ENCODE results near the gene ANKRD65. TPM values are rescaled to one million over a fixed set of nuclear protein-coding genes. Genes with fewer than 3 reads are reported as not detected.

ANKRD65 gene
- total RNA-seq, 2 donors from 2014 or later, result 11.2 to 15.5 TPM

DNA sequence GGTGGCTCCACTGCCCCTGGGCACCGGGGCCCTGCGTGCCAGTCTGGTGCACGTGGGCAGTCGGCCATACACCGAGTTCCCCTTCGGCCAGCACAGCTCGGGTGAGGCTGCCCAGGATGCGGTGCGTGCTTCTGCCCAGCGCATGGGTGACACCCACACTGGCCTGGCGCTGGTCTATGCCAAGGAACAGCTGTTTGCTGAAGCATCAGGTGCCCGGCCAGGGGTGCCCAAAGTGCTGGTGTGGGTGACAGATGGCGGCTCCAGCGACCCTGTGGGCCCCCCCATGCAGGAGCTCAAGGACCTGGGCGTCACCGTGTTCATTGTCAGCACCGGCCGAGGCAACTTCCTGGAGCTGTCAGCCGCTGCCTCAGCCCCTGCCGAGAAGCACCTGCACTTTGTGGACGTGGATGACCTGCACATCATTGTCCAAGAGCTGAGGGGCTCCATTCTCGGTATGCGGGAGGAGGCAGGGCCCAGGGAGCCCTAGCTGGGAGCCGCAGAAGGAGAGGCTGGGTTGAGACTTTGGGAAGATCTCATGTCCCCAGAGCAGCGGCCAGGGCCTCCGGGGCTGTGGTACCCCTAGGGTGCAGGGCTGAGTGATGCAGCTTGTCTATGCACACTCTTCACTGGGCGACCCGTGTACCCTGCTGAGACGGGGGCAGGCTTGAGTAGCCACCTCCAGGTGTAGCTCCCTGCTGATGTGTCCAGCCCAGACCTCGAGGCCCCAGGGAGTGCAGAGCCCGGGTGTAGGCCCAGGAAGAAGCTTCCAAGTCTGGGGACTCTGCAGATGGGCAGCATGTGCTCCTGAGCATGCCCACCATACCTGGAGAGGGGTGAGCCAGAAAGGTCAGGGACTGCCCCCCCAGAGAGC, 16.2 kb upstream of the ANKRD65 start:
- peak overlapping the region; percentile 54 to 94 (median 79) for H3K27ac ChIP-seq

DNA sequence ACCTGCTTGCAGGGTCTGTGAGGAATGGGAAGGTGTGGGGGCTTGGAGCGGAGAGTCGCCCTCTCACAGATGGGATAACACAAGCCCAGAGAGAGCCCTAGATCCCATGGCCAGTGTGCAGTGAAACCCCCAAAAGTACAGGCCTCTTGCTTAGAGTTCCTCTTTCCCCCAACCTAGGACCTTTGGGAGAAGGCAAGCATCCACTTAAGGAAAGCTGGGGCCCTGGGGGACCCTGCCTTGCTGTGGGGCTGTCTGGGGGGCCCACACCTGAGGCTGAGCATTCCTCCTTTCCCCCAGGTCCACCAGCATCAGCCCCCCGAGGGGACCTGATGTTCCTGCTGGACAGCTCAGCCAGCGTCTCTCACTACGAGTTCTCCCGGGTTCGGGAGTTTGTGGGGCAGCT, 15.6 kb upstream of the ANKRD65 start:
- Histone ChIP-seq H3K27ac (peak overlapping the region; percentile 54 to 94 (median 86)), H3K9me3 (no peaks in the 10 kb centered on the region), H3K4me3 (no peak overlapping the region), H3K27me3 (no peaks in the 10 kb centered on the region), H3K36me3 (replicated peaks in 1 of 2; ENCODE audit: insufficient read depth in 1 of 2, low read depth in 2 of 2) (no peaks in the 10 kb centered on the region), H3K4me1 (peaks cover 84% of the 10 kb centered on the region)
- TF ChIP-seq, protein P1, sequence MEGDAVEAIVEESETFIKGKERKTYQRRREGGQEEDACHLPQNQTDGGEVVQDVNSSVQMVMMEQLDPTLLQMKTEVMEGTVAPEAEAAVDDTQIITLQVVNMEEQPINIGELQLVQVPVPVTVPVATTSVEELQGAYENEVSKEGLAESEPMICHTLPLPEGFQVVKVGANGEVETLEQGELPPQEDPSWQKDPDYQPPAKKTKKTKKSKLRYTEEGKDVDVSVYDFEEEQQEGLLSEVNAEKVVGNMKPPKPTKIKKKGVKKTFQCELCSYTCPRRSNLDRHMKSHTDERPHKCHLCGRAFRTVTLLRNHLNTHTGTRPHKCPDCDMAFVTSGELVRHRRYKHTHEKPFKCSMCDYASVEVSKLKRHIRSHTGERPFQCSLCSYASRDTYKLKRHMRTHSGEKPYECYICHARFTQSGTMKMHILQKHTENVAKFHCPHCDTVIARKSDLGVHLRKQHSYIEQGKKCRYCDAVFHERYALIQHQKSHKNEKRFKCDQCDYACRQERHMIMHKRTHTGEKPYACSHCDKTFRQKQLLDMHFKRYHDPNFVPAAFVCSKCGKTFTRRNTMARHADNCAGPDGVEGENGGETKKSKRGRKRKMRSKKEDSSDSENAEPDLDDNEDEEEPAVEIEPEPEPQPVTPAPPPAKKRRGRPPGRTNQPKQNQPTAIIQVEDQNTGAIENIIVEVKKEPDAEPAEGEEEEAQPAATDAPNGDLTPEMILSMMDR (IDR thresholded peaks at IDR 0.05), result no peak
- TF ChIP-seq POLR2A (IDR thresholded peaks at IDR 0.05), result no peak
- 34% methylated on average over 7 of the region's 7 CpGs; no CpG with 5 or more reads in 1 of the 2 donors for WGBS, 2 donors
- no peak for DNase-seq
- intact Hi-C loops (cut with DNase I), result loop anchor here (5.0 kb wide), 1 partner anchor 34 kb away; no protein-coding TSS in a partner anchor
- no peak for ATAC-seq

More for the DNA sequence above, 16.2 kb upstream of the ANKRD65 start:
- Histone ChIP-seq H3K4me1 (peaks cover 84% of the 10 kb centered on the region), H3K27me3 (no peaks in the 10 kb centered on the region), H3K36me3 (replicated peaks in 1 of 2; ENCODE audit: insufficient read depth in 1 of 2, low read depth in 2 of 2) (no peaks in the 10 kb centered on the region), H3K4me3 (no peak overlapping the region), H3K9me3 (no peaks in the 10 kb centered on the region)
- ATAC-seq, result no peak
- 42 to 55% methylated on average over 8 to 31 of the region's 31 CpGs for WGBS, 2 donors
- TF ChIP-seq, protein P1 (IDR thresholded peaks at IDR 0.05), result no peak
- TF ChIP-seq POLR2A (IDR thresholded peaks at IDR 0.05), result no peak
- intact Hi-C loops (cut with DNase I), result loop anchor here (5.0 kb wide), 1 partner anchor 35 kb away; no protein-coding TSS in a partner anchor
- peak in 2 of 4 donors; percentile 45 to 53 for DNase-seq

DNA sequence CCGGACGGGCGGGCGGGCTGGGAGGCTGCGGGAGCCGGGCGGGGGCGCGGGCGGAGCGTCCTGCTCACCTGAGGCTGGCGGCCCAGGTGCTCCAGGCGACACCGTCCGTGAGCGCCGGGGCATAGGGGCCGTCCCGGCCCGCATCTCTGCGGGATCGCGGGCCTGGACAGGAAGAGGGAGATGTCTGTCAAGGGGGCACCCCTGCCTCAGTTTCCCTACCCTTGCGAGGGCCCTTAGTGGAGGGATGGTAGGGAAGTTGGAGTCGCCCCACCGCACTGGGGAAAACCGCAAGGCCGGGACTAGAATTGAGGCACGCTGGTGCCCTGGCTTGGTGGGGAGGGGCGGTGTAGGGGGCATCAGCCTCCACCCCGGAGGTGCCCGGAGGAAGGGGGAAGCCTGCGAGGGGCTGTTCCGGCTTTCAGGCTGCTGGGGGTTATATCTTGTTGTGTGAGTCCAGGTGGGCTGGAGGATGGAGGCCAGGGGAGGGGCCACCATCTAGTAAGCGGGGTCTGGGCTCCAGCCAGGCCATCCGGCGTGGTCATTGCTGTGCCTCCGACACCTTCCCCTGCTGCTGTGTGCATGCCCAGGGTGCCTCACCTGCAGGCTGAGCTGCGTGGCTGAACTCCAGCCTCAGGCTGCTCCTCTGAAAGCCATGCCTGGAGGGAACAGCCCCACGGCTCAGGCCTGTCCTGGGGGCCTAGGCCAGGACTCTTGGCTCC, 15.0 kb upstream of the ANKRD65 start:
- Histone ChIP-seq H3K4me1 (peaks cover 84% of the 10 kb centered on the region), H3K9me3 (no peaks in the 10 kb centered on the region), H3K4me3 (peak overlapping the region in 1 of 2 donors; percentile 28), H3K36me3 (replicated peaks in 1 of 2; ENCODE audit: insufficient read depth in 1 of 2, low read depth in 2 of 2) (no peaks in the 10 kb centered on the region), H3K27me3 (no peaks in the 10 kb centered on the region), H3K27ac (peak overlapping the region; percentile 78 to 94 (median 93))
- ATAC-seq, result peak; percentile 3
- 6 to 20% methylated on average over 2 to 40 of the region's 40 CpGs for WGBS, 2 donors
- peak in 2 of 4 donors; percentile 41 to 45 for DNase-seq
- no peak for TF ChIP-seq POLR2A (IDR thresholded peaks at IDR 0.05)
- TF ChIP-seq, protein P1 (IDR thresholded peaks at IDR 0.05), result no peak
- intact Hi-C loops (cut with DNase I), result loop anchor here (5.0 kb wide), 1 partner anchor 34 kb away; no protein-coding TSS in a partner anchor

DNA sequence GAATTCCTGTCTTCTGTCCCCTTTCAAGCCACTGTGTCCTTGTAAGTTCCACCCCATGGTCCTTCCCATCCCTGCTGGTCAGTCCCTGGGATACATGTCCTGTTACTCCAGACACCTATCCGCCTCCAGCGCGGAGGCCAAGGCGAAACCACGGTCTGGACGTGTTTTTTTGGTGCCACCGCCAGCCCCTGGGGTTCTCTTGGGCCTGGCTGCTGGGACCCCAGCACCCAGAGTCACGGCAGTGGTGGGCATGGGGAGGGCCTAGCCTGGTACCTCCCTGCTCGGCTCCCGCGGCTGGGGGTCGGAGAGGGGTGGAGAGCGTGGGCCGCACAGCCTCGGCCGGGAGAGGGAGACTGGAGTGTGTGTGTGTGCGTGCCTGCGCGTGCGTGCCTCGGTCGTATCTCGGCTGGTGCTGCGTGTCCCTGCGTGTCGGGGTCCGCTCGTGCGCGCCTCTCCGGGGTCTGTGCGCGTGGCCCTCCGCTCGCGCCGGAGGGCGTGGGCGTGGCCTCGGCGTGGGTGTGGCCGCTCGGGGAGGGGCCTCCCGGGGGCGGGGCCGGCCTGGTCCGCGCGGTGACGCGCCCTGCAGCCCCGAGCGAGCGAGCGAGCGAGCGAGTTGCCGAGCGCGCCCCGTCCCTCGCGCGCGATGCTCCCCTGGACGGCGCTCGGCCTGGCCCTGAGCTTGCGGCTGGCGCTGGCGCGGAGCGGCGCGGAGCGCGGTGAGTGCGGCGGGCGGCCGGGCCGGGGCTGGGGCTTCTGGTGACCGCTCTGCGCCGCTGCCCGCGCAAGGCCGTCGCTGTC, 14.2 kb upstream of the ANKRD65 start, which contains the start of gene VWA1:
TSS of gene VWA1 (plus strand) at position 585 of the 798 bp plus-strand sequence. CDS start at position 644, 59 bp downstream.
- H3K36me3 ChIP-seq (replicated peaks in 1 of 2; ENCODE audit: insufficient read depth in 1 of 2, low read depth in 2 of 2), result no peaks in the 10 kb centered on the region
- DNase-seq, result peak; percentile 67 to 82 (median 72)
- peaks cover 84% of the 10 kb centered on the region for H3K4me1 ChIP-seq
- H3K27me3 ChIP-seq, result no peaks in the 10 kb centered on the region
- no peaks in the 10 kb centered on the region for H3K9me3 ChIP-seq
- ATAC-seq, result peak; percentile 53
- intact Hi-C loops (cut with DNase I), result loop anchor here (5.0 kb wide), 1 partner anchor 33 kb away; no protein-coding TSS in a partner anchor
- TF ChIP-seq, protein P1 (IDR thresholded peaks at IDR 0.05), result peak in 1 of 7 experiments; percentile 11
- TF ChIP-seq POLR2A (IDR thresholded peaks at IDR 0.05), result peak in 2 of 3 donors; percentile 31 to 44
- H3K4me3 ChIP-seq, result peak within 1 kb of the TSS in 1 of 2 donors; percentile 28
- peak within 1 kb of the TSS; percentile 78 to 94 (median 93) for H3K27ac ChIP-seq
- 9 to 90% methylated on average over 2 to 84 of the region's 89 CpGs for WGBS, 2 donors

All from body of pancreas (tissue), 4 donors.